Activated CD4-positive, CD25-positive, alpha-beta regulatory T cell treated with anti-CD3 and anti-CD28 coated beads, Interleukin-2, amount 50 U/mL, for 16 hours (primary cell): ENCODE measurements around the gene ZSCAN5A.
"Not testable (repeated sequence)": the region's sequence is repeated elsewhere in the genome, so short reads cannot be mapped to it uniquely, and the experiment has no call there.

Experiments used
- DNase-seq: peaks from one replicate; pipeline ENCODE4 v3.0.0-alpha.2; 2020; ENCODE audit warnings: low read depth, low spot score

Gene ZSCAN5A

DNA sequence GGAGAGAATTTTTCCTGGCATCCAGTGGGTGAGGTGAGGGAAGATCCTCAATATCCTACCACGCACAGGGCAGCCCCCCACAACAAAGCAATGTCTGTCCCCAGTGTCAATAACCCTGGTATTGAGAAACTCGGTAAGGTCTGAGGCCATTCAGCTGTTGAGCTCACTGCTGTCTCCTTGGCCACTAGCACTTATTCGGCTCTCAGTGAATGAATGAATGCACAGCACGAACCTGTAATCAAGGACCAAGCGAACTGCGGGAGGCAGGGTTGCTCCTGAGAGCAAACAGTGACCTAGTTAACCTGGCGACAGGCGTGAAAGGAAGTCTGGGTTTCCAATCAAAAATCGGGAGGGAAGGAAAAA, 640 bp downstream of the ZSCAN5A start:
- no peak for DNase-seq

DNA sequence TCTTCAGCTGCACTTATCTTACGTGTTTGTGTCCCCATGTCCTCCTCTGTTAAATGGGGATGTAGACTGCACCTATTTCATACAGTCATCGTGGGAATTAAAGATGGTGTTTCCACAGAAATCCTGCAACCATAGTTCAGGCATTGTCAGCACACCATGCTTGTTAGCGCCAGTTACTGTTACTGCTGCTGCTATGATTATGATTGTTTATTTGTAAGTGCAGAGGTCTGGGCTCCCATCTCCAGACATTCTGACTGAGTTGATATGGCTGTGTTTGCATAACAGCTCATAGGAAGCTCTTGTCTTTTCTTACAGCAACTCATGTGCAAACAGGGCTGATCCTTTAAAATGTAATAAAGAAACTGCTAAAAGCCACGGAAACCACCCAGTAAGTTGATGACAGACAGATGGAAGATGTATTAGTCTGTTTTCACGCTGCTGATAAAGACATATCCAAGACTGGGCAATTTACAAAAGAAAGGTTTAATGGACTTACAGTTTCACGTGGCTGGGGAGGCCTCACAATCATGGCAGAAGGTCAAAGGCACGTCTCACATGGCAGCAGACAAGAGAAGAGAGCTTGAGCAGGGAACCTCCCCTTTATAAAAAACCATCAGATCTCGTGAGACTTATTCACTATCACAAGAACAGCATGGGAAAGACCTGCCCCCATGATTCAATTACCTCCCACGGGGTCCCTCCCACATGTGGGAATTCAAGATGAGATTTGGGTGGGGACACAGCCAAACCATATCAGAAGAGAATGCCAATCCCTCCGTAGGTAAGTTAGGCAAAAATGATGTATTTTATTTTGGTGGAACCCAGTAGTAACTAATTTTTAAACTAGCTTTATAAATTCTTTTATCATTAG, 1.6 kb downstream of the ZSCAN5A start:
- no peak for DNase-seq

DNA sequence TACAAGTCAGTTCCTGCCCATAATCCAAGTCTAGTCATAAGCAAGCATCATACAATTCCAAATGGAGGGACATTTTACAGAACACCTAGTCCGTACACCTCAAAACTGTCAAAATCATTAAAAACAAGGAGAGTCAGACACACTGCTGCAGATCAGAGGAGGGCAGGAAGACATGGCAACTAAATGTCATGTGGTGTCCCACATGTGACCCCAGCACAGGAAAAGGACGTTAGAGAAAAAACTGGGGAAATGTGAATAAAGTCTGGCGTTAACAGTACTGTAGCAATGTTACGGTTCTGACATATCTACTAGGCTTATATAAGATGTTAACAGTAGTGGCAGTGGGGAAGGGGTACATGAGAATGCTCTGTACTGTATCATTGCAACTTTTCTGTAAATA, 2.3 kb downstream of the ZSCAN5A start:
- no peak for DNase-seq

DNA sequence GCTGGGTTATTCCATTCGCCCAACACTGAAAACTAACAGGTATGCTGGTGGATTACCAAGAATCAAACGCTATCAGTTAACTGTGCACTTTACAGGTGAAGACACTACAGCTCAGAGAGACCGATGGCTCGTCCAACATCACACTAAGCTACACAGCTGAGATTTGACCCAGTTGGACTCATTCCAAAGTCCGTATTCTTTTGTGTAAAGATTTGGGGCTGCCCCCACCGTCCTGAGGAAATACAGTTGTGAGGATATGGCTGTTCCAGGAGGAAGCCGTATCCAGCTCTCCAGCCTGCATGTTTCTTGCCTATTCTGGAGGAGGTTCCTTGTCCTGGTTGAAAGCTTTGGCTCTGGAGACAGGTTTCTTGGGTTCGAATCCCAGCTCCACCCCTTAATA, 4.2 kb downstream of the ZSCAN5A start:
- DNase-seq: no peak

DNA sequence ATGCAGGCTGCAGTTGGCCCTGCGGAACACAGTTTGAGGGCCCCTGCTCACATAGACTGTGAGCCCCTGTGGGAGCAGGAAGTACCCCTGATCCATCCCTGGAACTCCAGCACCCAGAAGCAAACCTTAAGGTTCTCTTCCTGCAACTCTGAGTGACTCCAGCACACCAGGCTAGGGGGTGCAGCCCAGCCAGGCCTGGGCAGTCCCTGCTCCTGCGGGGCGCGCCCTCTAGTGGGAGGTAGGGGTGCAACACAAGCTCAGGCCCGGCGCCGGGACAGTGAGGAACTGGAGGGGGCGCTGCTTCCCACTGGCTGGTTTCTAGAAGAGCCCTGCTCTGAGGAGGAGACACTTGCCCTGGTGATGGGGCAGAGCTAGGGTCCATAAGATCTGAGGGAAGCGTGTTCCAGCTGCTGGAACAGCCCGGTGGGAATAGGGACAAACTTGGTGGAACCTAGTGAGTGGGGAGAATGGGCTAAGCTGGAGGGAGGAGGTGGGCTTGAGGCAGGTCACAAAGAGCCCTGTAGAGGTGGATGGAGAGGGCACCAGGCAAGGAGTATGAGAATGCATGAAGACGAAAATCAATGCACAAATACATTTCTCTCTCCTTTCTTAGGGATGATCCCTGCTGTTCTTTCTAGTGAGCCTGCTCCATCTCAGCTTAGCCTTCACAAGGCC, 5.0 kb downstream of the ZSCAN5A start:
- no peak for DNase-seq

DNA sequence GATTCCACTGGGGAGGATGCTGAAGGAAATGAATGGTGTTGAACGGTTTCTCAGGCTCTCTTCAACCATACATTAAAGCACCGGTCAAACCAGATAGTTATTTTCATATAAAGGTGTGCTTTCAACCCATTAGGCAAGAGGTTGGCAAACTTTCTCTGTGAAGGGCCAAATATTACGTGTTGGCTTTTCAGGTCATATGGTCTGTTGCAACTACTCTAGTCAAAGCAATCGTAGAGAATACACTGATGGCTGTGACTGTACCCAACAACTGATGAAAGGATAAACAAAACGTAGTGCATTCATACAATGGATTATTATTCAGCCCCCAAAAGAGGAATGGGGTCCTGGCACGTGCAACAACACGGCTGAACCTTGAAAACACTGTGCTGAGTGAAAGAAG, 5.8 kb downstream of the ZSCAN5A start:
- no peak for DNase-seq

DNA sequence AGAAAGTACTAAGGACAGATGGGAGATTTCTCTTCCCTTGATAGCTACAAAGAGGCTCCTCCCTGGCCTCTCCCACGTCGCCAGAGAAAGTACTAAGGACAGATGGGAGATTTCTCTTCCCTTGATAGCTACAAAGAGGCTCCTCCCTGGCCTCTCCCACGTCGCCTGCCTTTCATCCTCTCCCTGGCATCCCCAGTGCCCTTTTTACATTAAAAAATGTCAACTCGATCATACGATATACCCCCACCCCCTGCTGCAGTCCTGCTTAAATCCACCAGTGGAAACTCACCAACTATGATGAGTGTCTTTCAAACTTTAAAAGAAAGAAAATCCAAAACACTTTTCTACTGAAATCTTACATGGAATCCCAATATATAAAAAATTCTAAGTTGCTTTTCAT, 7.6 kb downstream of the ZSCAN5A start:
- DNase-seq: not testable (repeated sequence)

- no peak for DNase-seq
Observed at GRCh38 chr19:56306016-56306415, 8.6 kb downstream of the ZSCAN5A start.

DNA sequence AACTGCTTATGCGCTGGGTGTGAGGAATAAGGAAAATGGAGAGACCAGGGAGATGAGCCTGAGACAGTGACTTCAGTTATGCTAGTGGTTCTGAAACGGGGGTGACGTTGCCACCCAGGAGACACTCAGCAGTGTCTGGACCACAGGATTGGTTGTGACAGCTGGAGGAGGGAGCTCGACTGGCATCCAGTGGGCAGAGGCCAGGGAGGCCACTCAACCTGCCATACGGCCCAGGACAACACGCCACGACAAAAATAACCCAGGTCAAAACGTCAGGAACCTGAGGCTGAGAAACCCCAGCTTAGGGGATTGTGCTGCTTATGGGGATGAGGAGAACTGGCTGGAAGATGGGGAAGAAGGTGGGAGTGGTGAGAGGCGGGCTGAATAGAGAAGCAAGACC, 10.4 kb downstream of the ZSCAN5A start:
- no peak for DNase-seq

- no peak for DNase-seq
Observed at GRCh38 chr19:56301886-56302620, 12.6 kb downstream of the ZSCAN5A start.

DNA sequence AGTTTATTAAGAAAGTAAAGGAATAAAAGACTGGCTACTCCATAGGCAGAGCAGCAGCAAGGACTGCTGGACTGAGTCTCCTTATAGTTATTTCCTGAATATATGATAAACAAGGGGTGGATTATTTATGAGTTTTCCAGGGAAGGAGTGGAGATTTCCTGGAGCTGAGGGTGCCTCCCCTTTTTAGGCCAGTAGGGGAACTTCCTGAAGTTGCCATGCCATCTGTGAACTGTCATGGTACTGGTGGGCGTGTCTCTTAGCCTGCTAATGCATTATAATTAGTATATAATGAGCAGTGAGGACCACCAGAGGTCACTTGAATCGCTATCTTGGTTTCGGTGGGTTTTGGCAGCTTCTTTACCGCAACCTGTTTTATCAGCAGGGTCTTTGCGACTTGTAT, 13.5 kb downstream of the ZSCAN5A start:
- no peak for DNase-seq

- DNase-seq: no peak
Observed at GRCh38 chr19:56299688-56300087, 15.0 kb downstream of the ZSCAN5A start.

DNA sequence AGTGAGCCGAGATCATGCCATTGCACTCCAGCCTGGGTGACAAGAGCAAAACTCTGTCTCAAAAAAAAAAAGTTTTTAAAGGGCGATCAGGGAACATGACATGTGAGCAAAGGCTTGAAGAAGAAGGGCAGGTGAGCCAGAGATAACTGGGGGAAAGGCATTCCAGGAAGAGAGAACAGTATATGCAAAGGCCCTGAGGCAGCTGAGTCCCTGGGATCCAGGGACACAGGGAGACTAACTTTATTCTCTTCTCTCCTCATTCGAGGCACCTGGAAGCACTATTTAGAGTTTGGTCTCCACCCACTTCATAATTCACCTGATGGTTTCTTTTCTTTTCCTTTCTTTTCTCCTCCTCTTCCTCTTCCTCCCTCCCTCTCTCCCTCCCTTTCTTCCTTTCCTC, 17.6 kb downstream of the ZSCAN5A start:
- no peak for DNase-seq

- DNase-seq: no peak
Observed at GRCh38 chr19:56295531-56296455, 18.8 kb downstream of the ZSCAN5A start.

- no peak for DNase-seq
Observed at GRCh38 chr19:56294549-56294948, 20.1 kb downstream of the ZSCAN5A start.

DNA sequence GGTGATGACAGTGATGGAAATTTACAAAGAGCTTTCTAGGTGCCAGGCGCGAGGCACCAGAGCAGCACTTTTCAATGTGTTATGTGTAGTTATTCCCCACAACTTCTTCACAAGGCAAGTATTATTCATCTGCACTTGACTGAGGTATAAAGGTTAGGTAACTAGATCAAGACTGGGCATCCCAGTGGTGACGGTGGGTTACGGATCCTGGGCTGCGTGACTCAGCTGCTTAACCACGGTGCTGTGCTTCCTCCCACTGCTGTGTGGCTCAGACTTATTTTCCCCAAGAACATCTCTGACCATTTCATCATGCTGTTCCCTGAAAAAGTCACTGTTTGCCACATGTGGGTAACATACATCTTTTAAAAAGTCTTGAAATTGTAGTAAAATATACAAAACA, 22.8 kb downstream of the ZSCAN5A start:
- no peak for DNase-seq

- DNase-seq: no peak
Observed at GRCh38 chr19:56290104-56290503, 24.5 kb downstream of the ZSCAN5A start.

DNA sequence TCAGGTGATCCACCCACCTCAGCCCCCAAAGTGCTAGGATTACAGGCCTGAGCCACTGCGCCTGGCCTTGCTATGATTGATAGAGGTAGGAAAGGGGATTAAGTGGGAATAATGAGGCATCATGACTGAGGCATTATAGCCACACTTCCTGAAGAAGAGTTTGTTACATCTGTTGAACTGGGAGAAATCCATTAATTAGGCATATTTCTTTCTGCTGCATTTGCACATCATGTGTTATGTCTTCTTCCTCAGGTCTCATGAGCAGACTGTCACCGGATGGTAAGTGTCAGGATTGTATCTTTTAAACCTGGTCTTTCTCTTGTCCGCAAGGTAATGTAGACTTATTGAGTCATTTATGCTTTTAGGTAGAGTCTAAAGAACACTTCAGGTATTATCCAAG, 29.9 kb downstream of the ZSCAN5A start:
- DNase-seq: no peak

GRCh38 chr19:56282809-56283208, 31.8 kb downstream of the ZSCAN5A start:
- DNase-seq: no peak

GRCh38 chr19:56273563-56274117, 41.0 kb downstream of the ZSCAN5A start:
- no peak for DNase-seq

DNA sequence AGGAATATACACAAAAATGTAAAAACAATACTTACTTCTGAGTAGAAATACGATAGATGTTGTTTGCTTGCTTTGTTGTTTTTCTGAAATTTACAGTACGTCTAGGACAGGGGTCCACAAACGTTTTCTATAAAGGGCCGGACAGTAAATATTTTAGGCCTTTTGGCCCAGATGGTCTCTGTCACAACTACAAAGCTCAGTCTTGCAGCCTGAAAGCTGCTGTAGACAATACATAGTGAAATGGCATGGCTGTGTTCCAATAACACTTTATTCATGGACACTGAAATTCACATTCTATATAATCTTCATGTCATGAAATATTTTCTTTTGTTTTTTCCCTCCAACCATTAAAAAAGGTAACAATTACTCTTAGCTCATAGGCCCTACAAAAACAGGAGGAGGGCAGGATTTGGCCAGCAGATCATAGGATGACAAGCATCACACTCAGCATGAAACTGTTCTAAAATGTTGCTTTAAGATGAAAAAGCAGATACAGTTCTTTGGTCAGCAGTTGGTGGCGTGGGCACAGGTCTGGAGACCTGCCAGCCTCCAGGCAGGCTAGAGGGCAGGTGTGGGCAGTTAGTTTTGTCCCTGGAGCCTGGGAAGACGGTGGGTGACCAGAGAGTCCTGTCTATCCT, 42.4 kb downstream of the ZSCAN5A start, which contains the start of gene EDDM13:
Gene EDDM13, plus strand, starts transcription at position 588 of the 638 bp plus-strand sequence. CDS start 87 bp downstream, outside the sequence.
- DNase-seq: no peak
